H1 (cell line): Measurements from ENCODE around the gene OGDH. TPM values are rescaled to one million over a fixed set of nuclear protein-coding genes. Genes with fewer than 3 reads are reported as not detected.

Experiments
- EGR1 ChIP-seq: IDR thresholded peaks from 2 replicates; pipeline ENCODE4 v1.6.1; 2011; ENCODE audit warnings: low read depth, low read length, borderline replicate concordance
- PHF8 ChIP-seq: fragments of 200-600 bp; sonication (generic); conservative IDR thresholded peaks from 2 replicates; pipeline ENCODE4 v1.7.1; 2012; ENCODE audit warnings: low read depth, mild to moderate bottlenecking, inconsistent platforms, low read length, moderate library complexity
- POU5F1 ChIP-seq: IDR thresholded peaks from 2 replicates; pipeline ENCODE4 v1.6.1; 2011; ENCODE audit warnings: low read depth, mild to moderate bottlenecking, low read length, moderate library complexity
- RAD21 ChIP-seq, 2 experiments: IDR thresholded peaks in 1 of 2; conservative IDR thresholded peaks in 1 of 2; 2 replicates each; pipeline ENCODE4 v1.6.1; 2011; ENCODE audit warnings: low read depth in 2 of 2, low read length in 2 of 2, improper control_type of control experiment in 1 of 2, inconsistent platforms in 1 of 2, mild to moderate bottlenecking in 1 of 2, moderate library complexity in 1 of 2
- RBBP5 ChIP-seq: IDR thresholded peaks from 2 replicates; pipeline ENCODE4 v1.7.1; 2012; ENCODE audit warnings: low read depth, mild to moderate bottlenecking, inconsistent platforms, low read length, moderate library complexity, borderline replicate concordance
- SIRT6 ChIP-seq: IDR thresholded peaks from one replicate; pipeline ENCODE4 v1.7.1; 2012; ENCODE audit warnings: low read length, inconsistent platforms
- SRF ChIP-seq: IDR thresholded peaks from 2 replicates; pipeline ENCODE4 v1.6.1; 2011; ENCODE audit warnings: mild to moderate bottlenecking, low read depth, low read length, moderate library complexity
- YY1 ChIP-seq: IDR thresholded peaks from 2 replicates; pipeline ENCODE4 v1.6.1; 2011; ENCODE audit warnings: low read depth, mild to moderate bottlenecking, low read length
- ZNF274 ChIP-seq: IDR thresholded peaks from 2 replicates; pipeline ENCODE4 v1.7.0; 2012; ENCODE audit warnings: low read length, borderline replicate concordance; ENCODE audit errors: extremely low read depth
- polyA plus RNA-seq, 7 experiments: library from polyadenylated mRNA; depleted of rRNA in 3 of 7; stranded (reverse) in 5 of 7; unstranded in 2 of 7; fragments of >200 nt in 5 of 7; fragments of 200-250 nt in 2 of 7; gene quantifications; 1 replicate in 5 of 7; 2 replicates in 1 of 7; 4 replicates in 1 of 7; pipeline versions ENCODE4 v1.2.1 to v1.2.3, GENCODE V29; 2011 to 2013; ENCODE audit warnings: missing spikeins in 2 of 7, mixed read lengths in 2 of 7
- total RNA-seq: library from RNA; stranded (reverse); fragmentation: NEBNext Ultra II Directional; extraction: Animal tissue kit (Norgen Biotek cat#: 25700); gene quantifications from 2 replicates; pipeline ENCODE4 v1.2.1, GENCODE V29; 2021

OGDH gene
- total and polyA plus RNA-seq, 2 of the 8 experiments (the other 6 are each of a cell fraction or from before 2014, with no cell fraction given): 71.6 to 91.6 TPM

- TF ChIP-seq ZNF274: no peak
- TF ChIP-seq SIRT6: no peak
- peak; percentile 72 for TF ChIP-seq POU5F1
- TF ChIP-seq RAD21 (IDR thresholded peaks at IDR 0.05 in 1 of 2, conservative IDR thresholded peaks at IDR 0.05 in 1 of 2; ENCODE audit: low read depth in 2 of 2, low read length in 2 of 2): no peak
- 0 out of 2 replicates have a peak, but pooled peaks have one; percentile 43 for TF ChIP-seq RBBP5
- peak; percentile 81 for TF ChIP-seq PHF8
- peak; percentile 75; the same call in 1 of the 2 replicates for TF ChIP-seq YY1
- TF ChIP-seq EGR1: peak; percentile 98
- peak; percentile 89 for TF ChIP-seq SRF
Measured at GRCh38 chr7:44748045-44748947, 141.9 kb downstream of the OGDH start, which contains the start of gene ZMIZ2 (continued).
